OCI-LY7 (cell line): ENCODE results near the gene PHB1.

Source experiments
- EZH2phosphoT487 ChIP-seq: fragments of 200-600 bp; sonication (generic); IDR thresholded peaks from 2 replicates; pipeline ENCODE4 v1.6.1; 2018; ENCODE audit warnings: low read depth, borderline replicate concordance, mild to moderate bottlenecking, mixed run types, antibody characterized with exemption, low read length, moderate library complexity, mixed read lengths
- TF ChIP-seq, protein P1 (sequence below): fragments of 200-600 bp; sonication (generic); conservative IDR thresholded peaks from 2 replicates; pipeline ENCODE4 v1.5.1; 2014; ENCODE audit warnings: mild to moderate bottlenecking, antibody characterized with exemption, low read length, moderate library complexity, mixed read lengths

DNA sequence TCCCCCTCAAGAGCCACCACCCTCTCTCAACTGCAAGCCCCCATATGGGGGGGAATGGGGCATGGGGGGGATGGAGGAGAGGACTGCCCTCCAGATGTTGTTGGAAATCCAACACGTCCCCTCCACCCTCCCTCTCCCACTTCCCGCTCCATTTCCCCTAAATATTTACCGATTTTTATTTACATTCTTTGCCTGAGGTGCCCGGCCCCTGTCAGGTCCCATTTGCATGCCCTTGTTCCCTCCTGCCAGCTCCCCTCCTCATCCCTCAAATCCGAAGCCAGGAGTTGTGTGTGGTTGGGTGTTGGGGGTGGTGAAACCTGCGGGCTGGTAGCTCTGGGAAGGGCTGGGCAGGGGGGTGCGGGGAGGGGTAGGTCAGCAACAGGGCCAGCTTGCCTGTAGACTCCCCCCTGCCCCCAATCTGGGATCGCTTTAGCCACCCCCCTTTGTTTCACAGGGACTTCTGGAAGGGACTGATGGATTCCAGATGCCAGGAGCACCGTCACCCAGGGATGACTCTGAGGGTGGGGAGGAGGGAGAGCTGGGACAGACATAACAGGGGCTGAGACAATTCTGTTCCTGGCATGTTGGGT lies 40.7 kb upstream of the PHB1 start:
- TF ChIP-seq, protein P1, sequence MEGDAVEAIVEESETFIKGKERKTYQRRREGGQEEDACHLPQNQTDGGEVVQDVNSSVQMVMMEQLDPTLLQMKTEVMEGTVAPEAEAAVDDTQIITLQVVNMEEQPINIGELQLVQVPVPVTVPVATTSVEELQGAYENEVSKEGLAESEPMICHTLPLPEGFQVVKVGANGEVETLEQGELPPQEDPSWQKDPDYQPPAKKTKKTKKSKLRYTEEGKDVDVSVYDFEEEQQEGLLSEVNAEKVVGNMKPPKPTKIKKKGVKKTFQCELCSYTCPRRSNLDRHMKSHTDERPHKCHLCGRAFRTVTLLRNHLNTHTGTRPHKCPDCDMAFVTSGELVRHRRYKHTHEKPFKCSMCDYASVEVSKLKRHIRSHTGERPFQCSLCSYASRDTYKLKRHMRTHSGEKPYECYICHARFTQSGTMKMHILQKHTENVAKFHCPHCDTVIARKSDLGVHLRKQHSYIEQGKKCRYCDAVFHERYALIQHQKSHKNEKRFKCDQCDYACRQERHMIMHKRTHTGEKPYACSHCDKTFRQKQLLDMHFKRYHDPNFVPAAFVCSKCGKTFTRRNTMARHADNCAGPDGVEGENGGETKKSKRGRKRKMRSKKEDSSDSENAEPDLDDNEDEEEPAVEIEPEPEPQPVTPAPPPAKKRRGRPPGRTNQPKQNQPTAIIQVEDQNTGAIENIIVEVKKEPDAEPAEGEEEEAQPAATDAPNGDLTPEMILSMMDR = no peak
- TF ChIP-seq EZH2phosphoT487 = no peak
